Cardiac septum (tissue), 1 donor: ENCODE results near the gene NDRG3. TPM values are rescaled to one million over a fixed set of nuclear protein-coding genes. Genes with fewer than 3 reads are reported as not detected.

Experiments
- DNase-seq: peaks from one replicate; pipeline ENCODE4 v3.0.0-alpha.2; 2020; ENCODE audit warnings: low spot score
- intact Hi-C: fragments of 100-400 bp; cut with DNase I; formaldehyde crosslinking; loops from one replicate; pipeline ENCODE4 v1.14.0; 2022
- long read RNA-seq: library from polyadenylated mRNA; unstranded; transcript quantifications from one replicate; pipeline ENCODE4 v2.0.0, GENCODE V29; 2021
- total RNA-seq: library from RNA; stranded (reverse); fragmentation: NEBNext Ultra II Directional; extraction: Animal tissue kit (Norgen Biotek cat#: 25700); gene quantifications from one replicate; pipeline ENCODE4 v1.2.1, GENCODE V29; 2021
- donor health status: DM: no; HTN: no; CAD: no.

The NDRG3 gene
- total RNA-seq = 32.1 TPM
- long read RNA-seq, transcript NDRG3-201 (16 exons, 2,964 nt) = major isoform, 37 of 65 reads
- long read RNA-seq, transcript NDRG3-202 (15 exons, 2,917 nt) = minor isoform, 5 of 65 reads
- long read RNA-seq, partial matches to known transcripts = 9 of 65 reads
- long read RNA-seq, other reads (novel, unspliced or antisense) = 10 of 65 reads

GRCh38 chr20:36745927-36746659 lies at the start of gene NDRG3:
Gene NDRG3 (minus strand): TSS chr20:36746090. CDS start chr20:36721735, 24,355 bp downstream.
- intact Hi-C loops = no loop called here
- peak; percentile 98 for DNase-seq

- DNase-seq = no peak
- intact Hi-C loops = loop anchor here (5.0 kb wide), 1 partner anchor 68 kb away; a partner anchor contains a TSS
These were observed 48.2 kb upstream of the NDRG3 start for GRCh38 chr20:36794116-36794474.

- DNase-seq = no peak
- intact Hi-C loops = loop anchor here (5.0 kb wide), 1 partner anchor 69 kb away; a partner anchor contains a TSS
These were observed 47.6 kb upstream of the NDRG3 start for GRCh38 chr20:36793294-36794115.

GRCh38 chr20:36792422-36792821 lies 46.5 kb upstream of the NDRG3 start:
- intact Hi-C loops = loop anchor here (5.0 kb wide), 1 partner anchor 70 kb away; a partner anchor contains a TSS
- no peak for DNase-seq

- intact Hi-C loops = loop anchor here (5.0 kb wide), 1 partner anchor 70 kb away; a partner anchor contains a TSS
- no peak for DNase-seq
These were observed 46.0 kb upstream of the NDRG3 start for GRCh38 chr20:36791862-36792261.

- DNase-seq = no peak
- intact Hi-C loops = no loop called here
These were observed 40.8 kb upstream of the NDRG3 start for GRCh38 chr20:36786663-36787062.

GRCh38 chr20:36786246-36786645 lies 40.4 kb upstream of the NDRG3 start:
- intact Hi-C loops = no loop called here
- DNase-seq = no peak

- DNase-seq = no peak
- intact Hi-C loops = no loop called here
These were observed 39.4 kb upstream of the NDRG3 start for GRCh38 chr20:36785308-36785707.

- intact Hi-C loops = no loop called here
These were observed 39.0 kb upstream of the NDRG3 start for GRCh38 chr20:36784900-36785299.

GRCh38 chr20:36784116-36784515 lies 38.2 kb upstream of the NDRG3 start:
- no peak for DNase-seq
- intact Hi-C loops = no loop called here

More at GRCh38 chr20:36784900-36785299, 39.0 kb upstream of the NDRG3 start:
- no peak for DNase-seq

- DNase-seq = peak; percentile 65
- intact Hi-C loops = no loop called here
These were observed 33.8 kb upstream of the NDRG3 start for GRCh38 chr20:36779656-36780025.

- intact Hi-C loops = no loop called here
- peak; percentile 69 for DNase-seq
These were observed 33.2 kb upstream of the NDRG3 start for GRCh38 chr20:36778831-36779655.

- peak; percentile 35 for DNase-seq
- intact Hi-C loops = no loop called here
These were observed 31.7 kb upstream of the NDRG3 start for GRCh38 chr20:36777576-36777975.

GRCh38 chr20:36777167-36777566 lies 31.3 kb upstream of the NDRG3 start:
- no peak for DNase-seq
- intact Hi-C loops = no loop called here

- intact Hi-C loops = no loop called here
- peak; percentile 38 for DNase-seq
These were observed 29.9 kb upstream of the NDRG3 start for GRCh38 chr20:36775826-36776225.

GRCh38 chr20:36775196-36775595 lies 29.3 kb upstream of the NDRG3 start:
- DNase-seq = peak; percentile 14
- intact Hi-C loops = no loop called here

- intact Hi-C loops = loop anchor here (1.0 kb wide), 1 partner anchor 89 kb away; no protein-coding TSS in a partner anchor
- peak; percentile 99 for DNase-seq
These were observed 27.9 kb upstream of the NDRG3 start, which contains the start of gene DSN1 for GRCh38 chr20:36773597-36774390. Gene DSN1 (minus strand): TSS chr20:36773763. CDS start chr20:36771458, 2,305 bp downstream.

GRCh38 chr20:36773107-36773596 lies 27.3 kb upstream of the NDRG3 start:
- no peak for DNase-seq
- intact Hi-C loops = no loop called here
